Naive B cell (primary cell): ENCODE data around the gene UTP14A. TPM values are rescaled to one million over a fixed set of nuclear protein-coding genes. Genes with fewer than 3 reads are reported as not detected.

Experiments used
- ATAC-seq, 2 donors: fragments of 150-1000 bp; cut with Tn5 transposase; 2 replicates each; pipeline ENCODE4 v1.10.0; 2021; ENCODE audit warnings: low read depth in 2 of 2, mild to moderate bottlenecking in 2 of 2, moderate library complexity in 2 of 2
- DNase-seq: peaks from one replicate; pipeline ENCODE4 v3.0.0; 2022
- H3K27ac Mint-ChIP-seq, 6 donors: one replicate each; pipeline ENCODE4 v1.8.0; 2020 to 2022; ENCODE audit warnings: mild to moderate bottlenecking in 6 of 6, mixed read lengths in 6 of 6, moderate library complexity in 5 of 6, inconsistent platforms in 2 of 6
- H3K27me3 Mint-ChIP-seq, 3 donors: one replicate each; pipeline ENCODE4 v1.8.0; 2021 to 2022; ENCODE audit warnings: mixed read lengths in 3 of 3, mild to moderate bottlenecking in 1 of 3
- H3K36me3 Mint-ChIP-seq, 2 donors: one replicate each; pipeline ENCODE4 v1.8.0; 2020 to 2022; ENCODE audit warnings: mixed read lengths in 2 of 2, inconsistent platforms in 1 of 2, mild to moderate bottlenecking in 1 of 2
- H3K4me1 Mint-ChIP-seq, 3 donors: one replicate each; pipeline ENCODE4 v1.8.0; 2020 to 2022; ENCODE audit warnings: mixed read lengths in 3 of 3, inconsistent platforms in 1 of 3, mild to moderate bottlenecking in 1 of 3, moderate library complexity in 1 of 3
- H3K4me3 Mint-ChIP-seq, 8 donors: one replicate each; pipeline ENCODE4 v1.8.0; 2020 to 2022; ENCODE audit warnings: mild to moderate bottlenecking in 8 of 8, mixed read lengths in 8 of 8, moderate library complexity in 8 of 8, inconsistent platforms in 2 of 8
- H3K9me3 Mint-ChIP-seq, 7 donors: one replicate each; pipeline ENCODE4 v1.8.0; 2020 to 2022; ENCODE audit warnings: mixed read lengths in 7 of 7, mild to moderate bottlenecking in 5 of 7, inconsistent platforms in 2 of 7, moderate library complexity in 1 of 7
- polyA plus RNA-seq, 6 donors: library from polyadenylated mRNA; unstranded; fragments of 300-500 nt; fragmentation: Illumina TruSeq; gene quantifications; one replicate each; pipeline ENCODE4 v1.2.3, GENCODE V29; 2021; ENCODE audit warnings: low read depth in 6 of 6

Gene UTP14A
- polyA plus RNA-seq, 6 donors from 2014 or later = 0.60 to 11.3 (median 6.4) TPM

GRCh38 chrX:129932016-129932820 is 26.3 kb downstream of the UTP14A start:
- H3K36me3 Mint-ChIP-seq = no peaks in the 10 kb centered on the region
- H3K4me1 Mint-ChIP-seq = peaks cover 5 to 12% (median 5%) of the 10 kb centered on the region in 3 donors
- peak overlapping the region; percentile 75 to 94 (median 86) for H3K4me3 Mint-ChIP-seq
- H3K27ac Mint-ChIP-seq = peak overlapping the region in 5 of 6 donors; percentile 70 to 90 (median 80)
- H3K27me3 Mint-ChIP-seq = no peaks in the 10 kb centered on the region
- no peaks in the 10 kb centered on the region for H3K9me3 Mint-ChIP-seq
- ATAC-seq = peak; percentile 63 to 65
- DNase-seq = peak; percentile 66

- ATAC-seq (no peak), DNase-seq (peak; percentile 11)
- Mint-ChIP-seq H3K36me3 (no peaks in the 10 kb centered on the region), H3K4me1 (peaks cover 5 to 12% (median 5%) of the 10 kb centered on the region in 3 donors), H3K27ac (no peak overlapping the region), H3K27me3 (no peaks in the 10 kb centered on the region), H3K9me3 (no peaks in the 10 kb centered on the region), H3K4me3 (peak overlapping the region; percentile 55 to 83 (median 70))
These were observed 26.9 kb downstream of the UTP14A start for GRCh38 chrX:129932821-129933321.

GRCh38 chrX:129933700-129934099 is 27.7 kb downstream of the UTP14A start:
- peaks cover 5 to 12% (median 5%) of the 10 kb centered on the region in 3 donors for H3K4me1 Mint-ChIP-seq
- DNase-seq (no peak), ATAC-seq (no peak)
- no peaks in the 10 kb centered on the region for H3K36me3 Mint-ChIP-seq
- no peak overlapping the region for H3K27ac Mint-ChIP-seq
- H3K27me3 Mint-ChIP-seq = no peaks in the 10 kb centered on the region
- H3K9me3 Mint-ChIP-seq = no peaks in the 10 kb centered on the region
- peak overlapping the region; percentile 62 to 90 (median 74) for H3K4me3 Mint-ChIP-seq

GRCh38 chrX:129934461-129934860 is 28.5 kb downstream of the UTP14A start:
- DNase-seq (no peak), ATAC-seq (no peak)
- no peaks in the 10 kb centered on the region for H3K27me3 Mint-ChIP-seq
- no peaks in the 10 kb centered on the region for H3K9me3 Mint-ChIP-seq
- H3K4me1 Mint-ChIP-seq = peaks cover 5 to 12% (median 5%) of the 10 kb centered on the region in 3 donors
- no peak overlapping the region for H3K27ac Mint-ChIP-seq
- no peaks in the 10 kb centered on the region for H3K36me3 Mint-ChIP-seq
- peak overlapping the region in 3 of 8 donors; percentile 32 to 71 (median 48) for H3K4me3 Mint-ChIP-seq

- no peak overlapping the region for H3K27ac Mint-ChIP-seq
- peak overlapping the region in 2 of 8 donors; percentile 48 to 71 for H3K4me3 Mint-ChIP-seq
- DNase-seq = no peak
- H3K36me3 Mint-ChIP-seq = no peaks in the 10 kb centered on the region
- peaks cover 0 to 1% (median under 1%) of the 10 kb centered on the region in 3 donors for H3K27me3 Mint-ChIP-seq
- no peak for ATAC-seq
- H3K9me3 Mint-ChIP-seq = no peaks in the 10 kb centered on the region
- peaks cover 5 to 12% (median 5%) of the 10 kb centered on the region in 3 donors for H3K4me1 Mint-ChIP-seq
These were observed 29.0 kb downstream of the UTP14A start for GRCh38 chrX:129934952-129935351.

GRCh38 chrX:129938081-129938480 is 32.1 kb downstream of the UTP14A start:
- H3K36me3 Mint-ChIP-seq = no peaks in the 10 kb centered on the region
- no peak overlapping the region for H3K27ac Mint-ChIP-seq
- no peak overlapping the region for H3K4me3 Mint-ChIP-seq
- no peak for ATAC-seq
- peaks cover 0 to 6% (median 0%) of the 10 kb centered on the region in 3 donors for H3K4me1 Mint-ChIP-seq
- H3K27me3 Mint-ChIP-seq = peaks cover 0 to 7% (median 5%) of the 10 kb centered on the region in 3 donors
- H3K9me3 Mint-ChIP-seq = peaks cover 0 to 2% (median 0%) of the 10 kb centered on the region in 7 donors
- DNase-seq = no peak

- H3K36me3 Mint-ChIP-seq = no peaks in the 10 kb centered on the region
- DNase-seq (no peak), ATAC-seq (no peak)
- peaks cover 0 to 7% (median 5%) of the 10 kb centered on the region in 3 donors for H3K27me3 Mint-ChIP-seq
- peaks cover 0 to 2% (median 0%) of the 10 kb centered on the region in 7 donors for H3K9me3 Mint-ChIP-seq
- H3K4me1 Mint-ChIP-seq = peaks cover 0 to 3% (median 0%) of the 10 kb centered on the region in 3 donors
- no peak overlapping the region for H3K27ac Mint-ChIP-seq
- no peak overlapping the region for H3K4me3 Mint-ChIP-seq
These were observed 34.0 kb downstream of the UTP14A start for GRCh38 chrX:129939986-129940385.

- no peaks in the 10 kb centered on the region for H3K36me3 Mint-ChIP-seq
- peak overlapping the region in 1 of 8 donors; percentile 42 for H3K4me3 Mint-ChIP-seq
- peaks cover 0 to 7% (median 5%) of the 10 kb centered on the region in 3 donors for H3K27me3 Mint-ChIP-seq
- H3K27ac Mint-ChIP-seq = no peak overlapping the region
- ATAC-seq (no peak), DNase-seq (no peak)
- peaks cover 0 to 3% (median 0%) of the 10 kb centered on the region in 3 donors for H3K4me1 Mint-ChIP-seq
- H3K9me3 Mint-ChIP-seq = peaks cover 0 to 2% (median 0%) of the 10 kb centered on the region in 7 donors
These were observed 34.8 kb downstream of the UTP14A start for GRCh38 chrX:129940721-129941120.

- ATAC-seq = no peak
These were observed 39.2 kb downstream of the UTP14A start for GRCh38 chrX:129945131-129945530.

GRCh38 chrX:129953334-129953648 is 47.3 kb downstream of the UTP14A start:
- Mint-ChIP-seq H3K36me3 (no peaks in the 10 kb centered on the region), H3K4me3 (peak overlapping the region; percentile 68 to 93 (median 86)), H3K27me3 (peaks cover 0 to 6% (median 4%) of the 10 kb centered on the region in 3 donors), H3K4me1 (peaks cover 16 to 20% (median 17%) of the 10 kb centered on the region in 3 donors), H3K9me3 (peaks cover 0 to 4% (median 0%) of the 10 kb centered on the region in 7 donors), H3K27ac (peak overlapping the region in 3 of 6 donors; percentile 22 to 97 (median 66))
- DNase-seq (no peak), ATAC-seq (no peak)

More at GRCh38 chrX:129945131-129945530, 39.2 kb downstream of the UTP14A start:
- Mint-ChIP-seq H3K4me1 (no peaks in the 10 kb centered on the region), H3K27ac (no peak overlapping the region), H3K9me3 (peaks cover 0 to 2% (median 0%) of the 10 kb centered on the region in 7 donors), H3K36me3 (no peaks in the 10 kb centered on the region), H3K27me3 (peaks cover 0 to 4% (median 2%) of the 10 kb centered on the region in 3 donors), H3K4me3 (no peak overlapping the region)
- DNase-seq = no peak

- DNase-seq (no peak), ATAC-seq (no peak)
- no peaks in the 10 kb centered on the region for H3K36me3 Mint-ChIP-seq
- peaks cover 0 to 4% (median 0%) of the 10 kb centered on the region in 7 donors for H3K9me3 Mint-ChIP-seq
- peak overlapping the region in 7 of 8 donors; percentile 68 to 93 (median 83) for H3K4me3 Mint-ChIP-seq
- peaks cover 17 to 22% (median 21%) of the 10 kb centered on the region in 3 donors for H3K4me1 Mint-ChIP-seq
- H3K27ac Mint-ChIP-seq = peak overlapping the region in 2 of 6 donors; percentile 17 to 97
- peaks cover 0 to 6% (median 4%) of the 10 kb centered on the region in 3 donors for H3K27me3 Mint-ChIP-seq
These were observed 47.9 kb downstream of the UTP14A start for GRCh38 chrX:129953881-129954280.

- Mint-ChIP-seq H3K27ac (peak overlapping the region in 1 of 6 donors; percentile 63), H3K9me3 (peaks cover 0 to 4% (median 0%) of the 10 kb centered on the region in 7 donors), H3K36me3 (no peaks in the 10 kb centered on the region), H3K27me3 (peaks cover 0 to 6% (median 4%) of the 10 kb centered on the region in 3 donors), H3K4me1 (peaks cover 17 to 22% (median 21%) of the 10 kb centered on the region in 3 donors), H3K4me3 (peak overlapping the region in 2 of 8 donors; percentile 77 to 83)
- DNase-seq (no peak), ATAC-seq (no peak)
These were observed 48.8 kb downstream of the UTP14A start for GRCh38 chrX:129954804-129955203.

GRCh38 chrX:129955682-129956081 is 49.7 kb downstream of the UTP14A start:
- DNase-seq = no peak
- Mint-ChIP-seq H3K4me3 (peak overlapping the region in 5 of 8 donors; percentile 0 to 83 (median 34)), H3K9me3 (peaks cover 0 to 4% (median 0%) of the 10 kb centered on the region in 7 donors), H3K4me1 (peaks cover 17 to 23% (median 21%) of the 10 kb centered on the region in 3 donors), H3K36me3 (no peaks in the 10 kb centered on the region), H3K27me3 (peaks cover 0 to 6% (median 4%) of the 10 kb centered on the region in 3 donors), H3K27ac (no peak overlapping the region)
- ATAC-seq = no peak
